Measurements from ENCODE around the gene APMAP.
A peak's percentile ranks its signal among the peaks of the same experiment; 100 is the strongest.

Gene APMAP

DNA sequence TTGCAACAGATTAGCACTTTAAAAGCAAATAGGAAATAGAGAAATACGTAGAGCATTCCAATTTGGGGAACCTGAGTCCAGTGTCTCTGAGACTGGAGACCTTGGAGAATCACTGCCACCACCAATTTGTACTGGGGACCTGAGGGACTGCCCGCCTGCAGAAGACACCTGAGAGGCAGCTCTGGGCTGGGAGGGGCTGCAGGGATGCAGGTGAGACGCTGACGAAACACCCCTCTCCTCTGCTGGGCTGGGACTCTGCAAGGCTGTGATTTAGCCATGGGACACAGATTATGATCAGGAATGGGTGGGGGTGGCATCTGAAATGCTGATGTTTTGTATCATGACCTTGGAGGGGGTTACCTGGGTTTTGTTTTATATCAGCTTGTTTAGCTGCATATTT lies 7.0 kb upstream of the APMAP start:
- TF ChIP-seq, protein P1, sequence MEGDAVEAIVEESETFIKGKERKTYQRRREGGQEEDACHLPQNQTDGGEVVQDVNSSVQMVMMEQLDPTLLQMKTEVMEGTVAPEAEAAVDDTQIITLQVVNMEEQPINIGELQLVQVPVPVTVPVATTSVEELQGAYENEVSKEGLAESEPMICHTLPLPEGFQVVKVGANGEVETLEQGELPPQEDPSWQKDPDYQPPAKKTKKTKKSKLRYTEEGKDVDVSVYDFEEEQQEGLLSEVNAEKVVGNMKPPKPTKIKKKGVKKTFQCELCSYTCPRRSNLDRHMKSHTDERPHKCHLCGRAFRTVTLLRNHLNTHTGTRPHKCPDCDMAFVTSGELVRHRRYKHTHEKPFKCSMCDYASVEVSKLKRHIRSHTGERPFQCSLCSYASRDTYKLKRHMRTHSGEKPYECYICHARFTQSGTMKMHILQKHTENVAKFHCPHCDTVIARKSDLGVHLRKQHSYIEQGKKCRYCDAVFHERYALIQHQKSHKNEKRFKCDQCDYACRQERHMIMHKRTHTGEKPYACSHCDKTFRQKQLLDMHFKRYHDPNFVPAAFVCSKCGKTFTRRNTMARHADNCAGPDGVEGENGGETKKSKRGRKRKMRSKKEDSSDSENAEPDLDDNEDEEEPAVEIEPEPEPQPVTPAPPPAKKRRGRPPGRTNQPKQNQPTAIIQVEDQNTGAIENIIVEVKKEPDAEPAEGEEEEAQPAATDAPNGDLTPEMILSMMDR (IDR thresholded peaks at IDR 0.05; ENCODE audit: low read depth, low read length, missing control alignments), result no peak
- DNase-seq (ENCODE audit: low read depth), result no peak

DNA sequence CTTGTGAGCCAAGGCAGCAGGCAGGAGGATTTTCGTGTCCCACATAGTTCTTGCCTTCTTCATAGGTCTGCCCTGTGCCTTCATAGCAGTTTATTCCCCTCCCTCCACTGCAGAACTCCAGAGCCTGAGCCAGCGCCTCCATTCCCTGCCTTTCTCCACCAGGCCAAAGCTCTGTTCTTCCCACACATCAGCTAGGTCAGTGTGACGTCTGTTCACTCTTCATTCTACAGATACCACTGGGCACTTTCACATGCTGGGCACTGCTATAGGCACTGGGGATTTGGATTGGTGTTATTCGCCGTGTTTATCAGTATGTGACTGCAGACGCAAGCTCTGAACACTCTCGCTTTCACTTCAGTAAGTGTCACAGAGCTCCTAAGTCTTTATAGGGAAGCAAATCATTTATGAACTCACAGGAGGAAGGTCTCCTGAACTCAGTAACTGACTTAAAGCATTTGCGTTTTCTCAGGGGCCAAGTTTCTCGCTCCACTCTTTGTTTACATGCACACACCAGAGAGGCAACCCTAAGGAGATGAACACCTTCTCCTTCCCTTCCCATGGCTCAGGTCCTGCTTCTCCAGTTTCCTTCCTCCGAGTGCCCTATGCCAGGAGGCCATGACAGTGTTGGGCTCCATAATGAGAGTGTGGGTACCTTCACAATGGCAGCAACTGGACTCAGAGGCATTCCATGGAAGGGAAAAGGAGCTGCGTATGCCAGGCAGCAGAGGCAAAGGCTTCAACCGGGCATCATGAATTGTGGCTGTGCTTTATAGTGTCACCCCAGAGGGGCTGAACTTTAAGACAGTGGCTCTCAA lies 6.3 kb upstream of the APMAP start:
- TF ChIP-seq, protein P1 (IDR thresholded peaks at IDR 0.05; ENCODE audit: low read depth, low read length, missing control alignments), result no peak
- no peak overlapping the region for H3K4me3 ChIP-seq (ENCODE audit: low read depth, low read length)
- DNase-seq (ENCODE audit: low read depth), result no peak

More for the DNA sequence above, 7.0 kb upstream of the APMAP start:
- H3K4me3 ChIP-seq (ENCODE audit: low read depth, low read length), result no peak overlapping the region

GRCh38 chr20:24998121-24998520 lies 5.6 kb upstream of the APMAP start:
- TF ChIP-seq, protein P1 (IDR thresholded peaks at IDR 0.05; ENCODE audit: low read depth, low read length, missing control alignments), result no peak
- H3K4me3 ChIP-seq (ENCODE audit: low read depth, low read length), result no peak overlapping the region
- DNase-seq (ENCODE audit: low read depth), result no peak

GRCh38 chr20:24996449-24997377 lies 4.2 kb upstream of the APMAP start:
- no peak for DNase-seq (ENCODE audit: low read depth)

DNA sequence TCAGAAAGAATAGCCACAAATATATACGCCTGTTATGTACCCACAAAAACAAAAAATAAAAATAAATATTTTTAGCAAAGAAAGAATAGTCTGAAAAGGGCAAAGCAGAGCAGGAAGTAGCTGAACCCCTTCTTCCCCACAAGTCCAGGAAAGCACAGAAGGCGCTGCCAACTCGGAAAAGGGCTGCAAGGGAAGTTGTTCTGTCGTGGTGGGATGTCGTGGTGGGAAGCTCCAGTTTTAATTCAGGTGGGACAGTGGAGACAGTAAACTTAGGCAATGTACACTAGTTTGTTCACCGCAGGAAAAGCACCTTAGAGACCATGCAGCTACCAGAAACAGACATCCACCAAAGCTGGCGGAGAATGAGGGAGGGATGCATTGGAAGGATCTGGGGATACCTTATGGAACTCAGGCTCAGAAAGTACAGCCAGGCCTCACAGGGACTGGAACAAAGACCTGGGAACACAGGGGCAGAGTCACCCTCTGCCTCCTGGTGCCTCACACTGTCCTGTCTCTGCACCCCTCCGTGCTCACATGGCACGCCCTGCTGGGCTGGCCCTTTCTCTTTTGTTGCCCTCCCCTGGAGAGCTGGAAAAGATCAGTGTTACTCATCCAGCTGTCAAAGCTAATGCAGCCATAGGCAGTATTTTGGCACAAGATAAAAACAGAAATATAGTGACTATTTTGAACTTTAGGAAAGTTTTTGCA lies 3.3 kb upstream of the APMAP start:
- H3K4me3 ChIP-seq (ENCODE audit: low read depth, low read length), result no peak overlapping the region
- no peak for DNase-seq (ENCODE audit: low read depth)
- TF ChIP-seq, protein P1 (IDR thresholded peaks at IDR 0.05; ENCODE audit: low read depth, low read length, missing control alignments), result no peak

More at GRCh38 chr20:24996449-24997377, 4.2 kb upstream of the APMAP start:
- H3K4me3 ChIP-seq (ENCODE audit: low read depth, low read length), result no peak overlapping the region
- TF ChIP-seq, protein P1 (IDR thresholded peaks at IDR 0.05; ENCODE audit: low read depth, low read length, missing control alignments), result no peak

DNA sequence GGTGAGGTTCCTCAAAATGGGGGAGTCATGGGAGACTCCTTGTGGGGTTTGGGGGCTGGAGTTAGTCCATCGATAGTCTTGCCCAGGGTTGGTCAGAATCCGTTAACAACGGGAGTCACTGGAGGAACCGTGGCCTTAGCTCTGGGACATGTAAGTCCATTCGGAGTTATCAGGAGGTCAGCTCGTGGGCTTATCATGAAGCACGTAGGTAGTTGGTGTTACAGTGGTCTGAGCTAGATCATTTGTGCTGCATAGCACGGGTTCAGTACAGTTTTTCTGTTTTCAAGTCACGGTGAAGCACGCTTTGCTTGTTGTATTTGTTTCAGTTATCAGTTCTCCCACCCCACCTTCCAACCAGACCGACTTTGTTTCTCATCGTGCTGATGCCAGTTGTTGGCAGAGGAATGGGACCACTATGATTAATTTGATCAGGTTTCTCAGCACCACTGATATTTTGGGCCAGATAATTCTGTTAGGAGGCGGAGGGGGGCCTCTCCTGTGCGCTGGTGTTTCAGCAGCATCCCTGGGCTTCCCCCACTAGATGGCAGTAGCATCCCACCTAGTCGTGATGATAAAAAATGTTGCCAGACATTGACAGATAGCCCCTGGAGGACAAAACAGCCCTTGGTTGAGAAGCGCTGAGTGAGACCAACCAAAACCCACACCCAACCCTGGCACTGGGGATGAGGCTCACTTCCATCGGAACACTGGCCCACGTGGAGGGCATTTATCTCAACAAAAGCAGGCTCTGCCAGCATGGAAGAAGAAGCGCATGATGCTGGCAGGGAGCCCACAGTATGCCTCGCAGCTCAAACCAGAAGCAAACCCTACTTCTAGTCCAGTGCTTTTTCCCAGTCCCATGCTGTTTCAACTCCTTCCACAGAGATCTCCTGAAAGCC lies 2.2 kb upstream of the APMAP start:
- DNase-seq (ENCODE audit: low read depth), result peak; percentile 41
- TF ChIP-seq, protein P1 (IDR thresholded peaks at IDR 0.05; ENCODE audit: low read depth, low read length, missing control alignments), result peak; percentile 91
- no peak overlapping the region for H3K4me3 ChIP-seq (ENCODE audit: low read depth, low read length)

Measured in GM12864 (cell line).